ENCODE data around the gene JSRP1. TPM values are rescaled to one million over a fixed set of nuclear protein-coding genes. Genes with fewer than 3 reads are reported as not detected.

JSRP1 gene
- total RNA-seq, 4 donors from 2014 or later: not detected

DNA sequence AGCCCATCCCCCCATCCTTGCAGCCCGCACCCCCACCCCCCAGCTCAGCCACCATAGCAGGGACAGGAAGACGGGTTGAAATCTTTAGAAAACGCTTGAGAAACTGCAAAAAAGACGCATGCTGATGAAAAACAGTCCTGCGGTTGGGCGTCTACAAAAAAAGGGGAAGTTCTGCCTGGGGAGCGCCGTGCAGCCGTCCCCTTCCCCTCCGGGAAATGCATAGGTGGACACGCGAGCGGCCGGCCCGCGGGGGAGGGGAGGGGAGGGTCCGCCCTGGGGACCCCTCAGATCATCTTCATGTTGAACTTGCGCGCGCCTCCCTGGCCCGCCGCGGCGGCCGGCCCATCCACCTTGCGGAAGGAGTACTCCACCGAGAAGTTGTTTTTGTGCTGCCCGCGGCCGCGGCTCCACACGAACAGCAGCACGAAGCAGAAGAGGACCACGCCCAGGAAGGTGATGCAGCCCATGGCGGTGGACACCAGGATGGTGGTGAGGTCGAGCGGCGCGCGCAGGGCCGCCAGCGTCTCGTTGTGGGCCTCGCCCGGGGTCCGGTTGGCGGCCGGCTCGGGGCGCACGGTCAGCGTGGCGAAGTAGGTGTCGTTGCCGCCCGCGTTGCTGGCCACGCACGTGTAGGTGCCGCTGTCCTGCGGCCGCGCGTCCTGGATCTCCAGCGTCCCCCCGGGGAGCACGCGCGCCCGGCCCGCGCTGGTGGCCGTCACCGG lies 33.7 kb upstream of the JSRP1 start:
- Histone ChIP-seq H3K36me3 (no peaks in the 10 kb centered on the region), H3K9me3 (no peaks in the 10 kb centered on the region), H3K4me1 (peaks cover 0 to 24% of the 10 kb centered on the region in 2 donors), H3K4me3 (no peak overlapping the region), H3K27ac (no peak overlapping the region), H3K27me3 (peaks cover 6 to 11% of the 10 kb centered on the region in 2 donors)
- TF ChIP-seq POLR2A (IDR thresholded peaks at IDR 0.05): no peak
- TF ChIP-seq, protein P1, sequence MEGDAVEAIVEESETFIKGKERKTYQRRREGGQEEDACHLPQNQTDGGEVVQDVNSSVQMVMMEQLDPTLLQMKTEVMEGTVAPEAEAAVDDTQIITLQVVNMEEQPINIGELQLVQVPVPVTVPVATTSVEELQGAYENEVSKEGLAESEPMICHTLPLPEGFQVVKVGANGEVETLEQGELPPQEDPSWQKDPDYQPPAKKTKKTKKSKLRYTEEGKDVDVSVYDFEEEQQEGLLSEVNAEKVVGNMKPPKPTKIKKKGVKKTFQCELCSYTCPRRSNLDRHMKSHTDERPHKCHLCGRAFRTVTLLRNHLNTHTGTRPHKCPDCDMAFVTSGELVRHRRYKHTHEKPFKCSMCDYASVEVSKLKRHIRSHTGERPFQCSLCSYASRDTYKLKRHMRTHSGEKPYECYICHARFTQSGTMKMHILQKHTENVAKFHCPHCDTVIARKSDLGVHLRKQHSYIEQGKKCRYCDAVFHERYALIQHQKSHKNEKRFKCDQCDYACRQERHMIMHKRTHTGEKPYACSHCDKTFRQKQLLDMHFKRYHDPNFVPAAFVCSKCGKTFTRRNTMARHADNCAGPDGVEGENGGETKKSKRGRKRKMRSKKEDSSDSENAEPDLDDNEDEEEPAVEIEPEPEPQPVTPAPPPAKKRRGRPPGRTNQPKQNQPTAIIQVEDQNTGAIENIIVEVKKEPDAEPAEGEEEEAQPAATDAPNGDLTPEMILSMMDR (IDR thresholded peaks at IDR 0.05): no peak
- intact Hi-C loops (cut with DNase I; ENCODE audit: low total_unique reads): no loop called here
- DNase-seq: no peak

- H3K27me3 ChIP-seq: peaks cover 6 to 11% of the 10 kb centered on the region in 2 donors
- H3K27ac ChIP-seq: no peak overlapping the region
- no peak overlapping the region for H3K4me3 ChIP-seq
- intact Hi-C loops (cut with DNase I; ENCODE audit: low total_unique reads): no loop called here
- TF ChIP-seq POLR2A (IDR thresholded peaks at IDR 0.05): no peak
- TF ChIP-seq, protein P1 (IDR thresholded peaks at IDR 0.05): no peak
- no peak for DNase-seq
- H3K9me3 ChIP-seq: no peaks in the 10 kb centered on the region
- no peaks in the 10 kb centered on the region for H3K36me3 ChIP-seq
- peaks cover 0 to 16% of the 10 kb centered on the region in 2 donors for H3K4me1 ChIP-seq
These were observed 32.8 kb upstream of the JSRP1 start for GRCh38 chr19:2288818-2289713.

DNA sequence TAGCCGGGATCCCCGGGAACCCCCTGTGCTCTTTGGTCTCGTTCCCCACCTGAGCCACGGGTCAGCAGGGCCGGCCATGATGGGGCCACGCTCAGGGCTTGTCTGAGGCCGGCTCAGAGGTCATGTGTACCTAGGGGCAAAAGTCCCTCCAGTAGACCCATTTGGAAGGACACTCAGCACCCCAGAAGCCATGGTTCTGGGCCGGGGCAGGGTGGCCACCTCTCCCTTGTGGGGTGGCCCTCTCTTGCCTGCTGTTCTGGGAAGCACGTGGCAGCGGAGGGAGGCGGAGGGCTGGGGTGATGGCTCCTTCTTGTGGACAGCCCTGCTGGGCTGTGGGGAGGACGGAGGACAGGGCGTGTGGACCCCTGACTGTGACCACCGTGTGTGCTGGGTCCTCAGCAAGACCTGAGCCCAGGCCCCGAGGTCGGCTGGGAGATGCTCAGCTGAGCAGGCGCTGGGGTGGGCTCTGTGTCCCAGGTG lies 32.2 kb upstream of the JSRP1 start:
- no peak overlapping the region for H3K4me3 ChIP-seq
- no peak for DNase-seq
- TF ChIP-seq POLR2A (IDR thresholded peaks at IDR 0.05): no peak
- TF ChIP-seq, protein P1 (IDR thresholded peaks at IDR 0.05): no peak
- H3K27me3 ChIP-seq: peaks cover 6 to 11% of the 10 kb centered on the region in 2 donors
- peaks cover 0 to 14% of the 10 kb centered on the region in 2 donors for H3K4me1 ChIP-seq
- H3K27ac ChIP-seq: no peak overlapping the region
- no peaks in the 10 kb centered on the region for H3K9me3 ChIP-seq
- intact Hi-C loops (cut with DNase I; ENCODE audit: low total_unique reads): no loop called here
- no peaks in the 10 kb centered on the region for H3K36me3 ChIP-seq

- Histone ChIP-seq H3K27me3 (peaks cover 6 to 11% of the 10 kb centered on the region in 2 donors), H3K36me3 (no peaks in the 10 kb centered on the region), H3K4me1 (peaks cover 0 to 15% of the 10 kb centered on the region in 2 donors), H3K27ac (no peak overlapping the region), H3K9me3 (no peaks in the 10 kb centered on the region), H3K4me3 (no peak overlapping the region)
- DNase-seq: no peak
- intact Hi-C loops (cut with DNase I; ENCODE audit: low total_unique reads): no loop called here
- TF ChIP-seq POLR2A (IDR thresholded peaks at IDR 0.05): no peak
- TF ChIP-seq, protein P1 (IDR thresholded peaks at IDR 0.05): no peak
These were observed 31.5 kb upstream of the JSRP1 start for GRCh38 chr19:2287585-2288337.
